ENCODE measurements around the gene FCHSD1.

DNA sequence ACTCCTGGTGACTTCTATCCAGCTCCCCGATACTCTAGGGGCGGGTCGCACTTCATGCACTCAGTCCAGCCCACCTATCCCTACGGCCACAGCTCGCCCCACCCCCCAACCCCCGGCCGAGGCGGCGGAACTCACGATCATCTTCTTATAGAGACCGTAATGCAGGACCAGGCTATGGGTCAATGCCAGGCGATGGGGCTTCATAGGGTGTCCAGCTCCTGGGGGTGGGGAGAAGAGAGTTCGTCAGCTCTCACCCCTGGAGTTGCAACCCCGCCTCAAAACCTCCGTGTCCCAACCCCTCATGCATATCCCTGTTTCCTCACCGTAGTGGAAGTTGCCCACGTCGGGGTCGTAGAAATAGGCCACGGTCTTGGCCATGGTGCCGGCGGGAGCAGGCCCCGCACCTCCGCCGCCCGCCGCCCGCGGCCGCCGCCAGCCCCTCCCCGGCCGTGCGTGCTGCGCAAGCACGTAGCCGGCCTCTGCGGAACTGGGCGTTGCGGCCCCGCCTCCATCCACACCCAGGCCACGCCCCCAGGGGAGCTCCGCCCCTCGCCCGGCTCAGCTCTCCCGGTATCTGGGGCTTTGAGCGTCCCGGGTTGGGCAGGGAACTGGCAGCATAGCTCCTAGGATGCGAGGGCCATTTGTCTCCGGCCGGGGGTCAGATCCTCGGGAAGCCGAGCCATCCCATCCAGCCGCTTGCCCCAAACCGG, 14.7 kb downstream of the FCHSD1 start, which contains the start of the genes HDAC3 and RELL2:
- TF ChIP-seq, protein P1, sequence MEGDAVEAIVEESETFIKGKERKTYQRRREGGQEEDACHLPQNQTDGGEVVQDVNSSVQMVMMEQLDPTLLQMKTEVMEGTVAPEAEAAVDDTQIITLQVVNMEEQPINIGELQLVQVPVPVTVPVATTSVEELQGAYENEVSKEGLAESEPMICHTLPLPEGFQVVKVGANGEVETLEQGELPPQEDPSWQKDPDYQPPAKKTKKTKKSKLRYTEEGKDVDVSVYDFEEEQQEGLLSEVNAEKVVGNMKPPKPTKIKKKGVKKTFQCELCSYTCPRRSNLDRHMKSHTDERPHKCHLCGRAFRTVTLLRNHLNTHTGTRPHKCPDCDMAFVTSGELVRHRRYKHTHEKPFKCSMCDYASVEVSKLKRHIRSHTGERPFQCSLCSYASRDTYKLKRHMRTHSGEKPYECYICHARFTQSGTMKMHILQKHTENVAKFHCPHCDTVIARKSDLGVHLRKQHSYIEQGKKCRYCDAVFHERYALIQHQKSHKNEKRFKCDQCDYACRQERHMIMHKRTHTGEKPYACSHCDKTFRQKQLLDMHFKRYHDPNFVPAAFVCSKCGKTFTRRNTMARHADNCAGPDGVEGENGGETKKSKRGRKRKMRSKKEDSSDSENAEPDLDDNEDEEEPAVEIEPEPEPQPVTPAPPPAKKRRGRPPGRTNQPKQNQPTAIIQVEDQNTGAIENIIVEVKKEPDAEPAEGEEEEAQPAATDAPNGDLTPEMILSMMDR (IDR thresholded peaks at IDR 0.05): no peak
- TF ChIP-seq POLR2A (IDR thresholded peaks at IDR 0.05): peak; percentile 62 to 95

All from thyroid gland (tissue), 4 donors.